Measurements from ENCODE around the gene DMRTA1.
"Not testable (repeated sequence)": the region's sequence is repeated elsewhere in the genome, so short reads cannot be mapped to it uniquely, and the experiment has no call there.

DMRTA1 gene

GRCh38 chr9:22446589-22446949 lies at the start of gene DMRTA1:
Gene DMRTA1, plus strand, starts transcription at chr9:22446824. Its CDS starts 242 bp downstream, at chr9:22447066.
- peak; percentile 2 for DNase-seq

GRCh38 chr9:22401671-22402070 lies 45.0 kb upstream of the DMRTA1 start:
- DNase-seq: no peak

GRCh38 chr9:22405869-22406659 lies 40.6 kb upstream of the DMRTA1 start:
- DNase-seq: no peak

GRCh38 chr9:22413884-22414283 lies 32.7 kb upstream of the DMRTA1 start:
- DNase-seq: no peak

- no peak for DNase-seq
These were observed 30.5 kb upstream of the DMRTA1 start for GRCh38 chr9:22415941-22416691.

- no peak for DNase-seq
These were observed 29.9 kb upstream of the DMRTA1 start for GRCh38 chr9:22416692-22417060.

GRCh38 chr9:22423566-22423965 lies 23.1 kb upstream of the DMRTA1 start:
- DNase-seq: no peak

GRCh38 chr9:22424616-22425015 lies 22.0 kb upstream of the DMRTA1 start:
- no peak for DNase-seq

GRCh38 chr9:22425551-22425950 lies 21.1 kb upstream of the DMRTA1 start:
- no peak for DNase-seq

- no peak for DNase-seq
These were observed 19.3 kb upstream of the DMRTA1 start for GRCh38 chr9:22427226-22427880.

GRCh38 chr9:22433691-22434090 lies 12.9 kb upstream of the DMRTA1 start:
- DNase-seq: no peak

- not testable (repeated sequence) for DNase-seq
These were observed 11.4 kb upstream of the DMRTA1 start for GRCh38 chr9:22435252-22435651.

- not testable (repeated sequence) for DNase-seq
These were observed 9.1 kb upstream of the DMRTA1 start for GRCh38 chr9:22437461-22438067.

- DNase-seq: no peak
These were observed 5.8 kb upstream of the DMRTA1 start for GRCh38 chr9:22440841-22441240.

GRCh38 chr9:22446950-22447617 lies 460 bp downstream of the DMRTA1 start:
- peak; percentile 12 for DNase-seq

- no peak for DNase-seq
These were observed 1.1 kb downstream of the DMRTA1 start for GRCh38 chr9:22447618-22448305.

GRCh38 chr9:22449719-22450118 lies 3.1 kb downstream of the DMRTA1 start:
- no peak for DNase-seq

GRCh38 chr9:22452415-22453010 lies 5.9 kb downstream of the DMRTA1 start:
- peak; percentile 45 for DNase-seq

GRCh38 chr9:22454016-22454415 lies 7.4 kb downstream of the DMRTA1 start:
- DNase-seq: no peak

- DNase-seq: no peak
These were observed 8.6 kb downstream of the DMRTA1 start for GRCh38 chr9:22455181-22455580.

- no peak for DNase-seq
These were observed 10.8 kb downstream of the DMRTA1 start for GRCh38 chr9:22457448-22457847.

- no peak for DNase-seq
These were observed 16.6 kb downstream of the DMRTA1 start for GRCh38 chr9:22463205-22463604.
